ENCODE measurements around the gene SMTNL1.

DNA sequence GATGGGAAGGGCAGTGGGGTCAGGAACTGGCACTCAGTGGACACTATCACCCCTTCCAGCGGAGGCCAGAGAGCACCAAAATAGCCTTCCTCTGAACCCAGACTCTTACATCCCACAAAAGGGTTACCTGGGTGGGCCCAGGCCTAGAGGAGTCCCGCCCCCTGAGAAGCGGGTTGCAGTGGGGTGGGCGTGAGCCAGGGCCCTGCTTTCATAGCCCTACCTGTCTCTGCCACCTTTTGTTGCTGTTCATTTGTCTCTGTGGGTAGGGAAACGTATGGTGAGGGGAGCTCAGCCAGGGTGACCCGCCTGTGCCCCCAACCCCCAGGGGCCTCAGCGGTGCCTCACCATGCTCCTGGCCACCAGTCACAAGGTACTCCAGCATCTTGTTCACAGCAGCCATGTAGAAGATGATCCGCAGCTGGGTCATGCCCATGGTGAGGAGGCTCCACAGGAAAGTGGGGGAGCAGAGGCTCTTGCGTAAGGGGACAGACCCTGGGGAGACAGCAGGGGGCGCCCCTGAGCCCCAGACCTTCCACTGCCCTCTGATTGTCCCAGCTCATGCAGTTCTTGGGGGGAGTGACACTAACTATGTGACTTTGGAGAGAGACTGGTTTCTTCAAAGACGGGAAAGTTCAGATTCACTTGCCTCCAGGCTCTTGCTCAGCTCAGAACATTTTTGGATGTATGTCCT, 45.9 kb upstream of the SMTNL1 start:
- TF ChIP-seq, protein P1, sequence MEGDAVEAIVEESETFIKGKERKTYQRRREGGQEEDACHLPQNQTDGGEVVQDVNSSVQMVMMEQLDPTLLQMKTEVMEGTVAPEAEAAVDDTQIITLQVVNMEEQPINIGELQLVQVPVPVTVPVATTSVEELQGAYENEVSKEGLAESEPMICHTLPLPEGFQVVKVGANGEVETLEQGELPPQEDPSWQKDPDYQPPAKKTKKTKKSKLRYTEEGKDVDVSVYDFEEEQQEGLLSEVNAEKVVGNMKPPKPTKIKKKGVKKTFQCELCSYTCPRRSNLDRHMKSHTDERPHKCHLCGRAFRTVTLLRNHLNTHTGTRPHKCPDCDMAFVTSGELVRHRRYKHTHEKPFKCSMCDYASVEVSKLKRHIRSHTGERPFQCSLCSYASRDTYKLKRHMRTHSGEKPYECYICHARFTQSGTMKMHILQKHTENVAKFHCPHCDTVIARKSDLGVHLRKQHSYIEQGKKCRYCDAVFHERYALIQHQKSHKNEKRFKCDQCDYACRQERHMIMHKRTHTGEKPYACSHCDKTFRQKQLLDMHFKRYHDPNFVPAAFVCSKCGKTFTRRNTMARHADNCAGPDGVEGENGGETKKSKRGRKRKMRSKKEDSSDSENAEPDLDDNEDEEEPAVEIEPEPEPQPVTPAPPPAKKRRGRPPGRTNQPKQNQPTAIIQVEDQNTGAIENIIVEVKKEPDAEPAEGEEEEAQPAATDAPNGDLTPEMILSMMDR (IDR thresholded peaks at IDR 0.05; ENCODE audit: low read length): peak; percentile 73
- TF ChIP-seq EZH2phosphoT487 (IDR thresholded peaks at IDR 0.05; ENCODE audit: low read length) (no peak), EZH2 (optimal IDR thresholded peaks at IDR 0.05; ENCODE audit: low read depth, low read length) (no peak)

Data from MM.1S (cell line).